GM19351 (cell line): ENCODE measurements around the gene DPYD.

Experiments used
- ATAC-seq: cut with Tn5 transposase; IDR thresholded peaks from one replicate; pipeline ENCODE4 v1.9.1; 2021; ENCODE audit warnings: mild to moderate bottlenecking, moderate library complexity; ENCODE audit not compliant: unreplicated experiment

Gene DPYD

GRCh38 chr1:97314685-97315084, 606.1 kb downstream of the DPYD start:
- no peak for ATAC-seq

GRCh38 chr1:97308131-97308530, 612.7 kb downstream of the DPYD start:
- no peak for ATAC-seq

DNA sequence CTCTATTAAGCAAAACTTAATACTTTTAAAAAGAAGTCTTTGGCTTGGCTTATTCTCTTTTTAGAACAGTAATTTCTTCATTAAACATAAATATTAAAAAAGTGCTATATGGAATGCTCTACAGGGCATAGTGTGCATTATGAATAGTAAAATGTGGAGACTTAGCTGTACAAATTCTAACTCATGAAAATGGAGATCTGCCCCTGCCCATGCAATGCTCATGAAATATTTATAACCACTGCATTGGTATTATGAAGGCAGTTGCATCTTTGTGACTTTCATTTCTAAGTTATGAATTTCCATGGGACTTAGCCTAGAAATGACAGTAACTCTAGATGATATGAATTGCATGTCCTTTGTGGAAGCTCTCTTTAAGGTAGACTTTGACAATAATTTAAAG, 613.3 kb downstream of the DPYD start:
- no peak for ATAC-seq

DNA sequence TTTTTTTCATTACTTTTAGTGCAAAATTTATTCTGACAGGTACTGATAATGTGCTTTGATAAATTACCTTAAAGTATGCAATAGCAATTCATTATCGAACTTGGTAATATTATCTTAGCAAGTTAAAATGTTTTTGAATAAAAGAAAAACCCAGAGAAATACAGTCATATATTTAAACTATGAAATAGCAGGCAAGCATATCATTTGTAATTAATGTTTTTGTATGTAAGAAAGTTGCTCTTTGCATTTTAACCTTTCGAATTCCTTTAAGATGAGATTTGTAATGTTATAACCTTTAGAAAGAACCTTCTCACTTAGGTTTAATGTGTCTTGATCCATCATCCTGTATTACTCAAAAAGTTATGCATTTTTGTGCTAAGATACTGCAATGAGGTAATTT, 613.7 kb downstream of the DPYD start:
- ATAC-seq = no peak

DNA sequence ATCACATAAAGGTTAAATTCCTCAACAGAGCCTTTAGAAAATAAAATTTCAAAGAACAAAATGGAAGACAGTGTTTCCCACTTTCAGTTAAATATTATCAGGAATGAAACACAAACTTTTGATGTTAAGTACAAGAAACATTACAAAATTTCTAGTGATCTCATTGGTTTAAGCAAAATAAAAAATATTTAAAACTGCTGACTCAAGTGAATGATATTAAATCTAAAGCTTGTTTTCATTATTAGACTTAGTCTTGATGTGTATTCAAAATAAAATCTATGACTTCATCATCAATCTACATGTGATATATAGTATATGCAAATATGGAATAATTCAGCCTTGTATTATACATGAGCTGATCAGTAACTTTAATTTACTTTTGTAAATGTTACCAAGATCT, 614.3 kb downstream of the DPYD start:
- ATAC-seq = no peak

DNA sequence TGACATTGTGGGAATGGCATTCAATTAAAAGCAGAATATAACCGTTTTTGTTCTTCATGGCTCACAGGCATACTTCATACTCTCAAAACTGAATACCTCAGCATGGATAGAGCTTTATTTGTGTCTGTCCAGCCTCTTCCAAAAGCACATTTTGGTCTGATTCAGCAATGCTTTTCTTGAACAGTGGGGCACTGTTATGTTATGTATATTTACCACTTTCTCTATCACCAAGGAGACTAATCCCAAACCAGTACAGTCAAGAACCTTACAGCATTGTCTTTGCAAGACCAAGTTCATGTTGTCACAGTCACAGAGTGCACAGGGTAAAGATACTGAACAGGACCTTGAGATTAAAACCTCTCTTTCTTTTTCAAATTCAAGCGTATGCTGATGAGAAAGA, 616.5 kb downstream of the DPYD start:
- no peak for ATAC-seq

DNA sequence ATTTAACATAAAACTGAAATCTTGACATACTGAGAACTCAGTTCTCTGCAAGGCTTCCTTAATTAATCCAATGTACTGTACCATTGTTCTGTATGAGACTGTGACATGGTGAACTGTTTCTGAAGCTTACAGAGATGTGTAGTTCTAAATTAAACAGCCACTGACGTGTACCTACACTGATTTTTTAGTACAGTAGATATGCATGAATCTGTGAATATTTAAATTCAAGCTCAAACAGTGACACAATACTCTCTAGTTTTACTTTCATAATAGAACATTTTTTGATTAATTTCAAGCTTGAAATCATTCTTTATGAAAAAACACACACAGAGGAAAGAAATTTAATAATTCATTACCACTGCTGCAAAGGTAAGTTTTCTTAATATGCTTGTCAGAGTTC, 621.9 kb downstream of the DPYD start:
- no peak for ATAC-seq

DNA sequence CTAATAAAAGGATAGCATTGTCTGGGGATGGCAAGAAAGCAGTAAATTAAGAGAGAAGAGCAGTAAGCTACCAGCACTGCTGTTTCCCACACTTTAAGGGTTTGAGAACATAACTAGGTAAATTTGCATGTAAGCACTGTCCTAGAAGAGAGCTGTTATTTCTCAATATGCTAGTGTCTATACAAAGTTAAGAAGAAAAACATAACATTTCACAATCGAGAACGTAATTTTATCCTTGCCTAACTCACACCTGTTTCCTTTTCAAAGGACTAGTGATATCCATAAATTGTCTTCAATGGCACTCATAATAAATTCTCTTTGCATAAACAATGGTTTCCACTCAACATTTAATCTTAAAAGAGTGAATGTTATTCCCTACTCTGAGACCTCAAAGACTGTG, 623.2 kb downstream of the DPYD start:
- no peak for ATAC-seq

DNA sequence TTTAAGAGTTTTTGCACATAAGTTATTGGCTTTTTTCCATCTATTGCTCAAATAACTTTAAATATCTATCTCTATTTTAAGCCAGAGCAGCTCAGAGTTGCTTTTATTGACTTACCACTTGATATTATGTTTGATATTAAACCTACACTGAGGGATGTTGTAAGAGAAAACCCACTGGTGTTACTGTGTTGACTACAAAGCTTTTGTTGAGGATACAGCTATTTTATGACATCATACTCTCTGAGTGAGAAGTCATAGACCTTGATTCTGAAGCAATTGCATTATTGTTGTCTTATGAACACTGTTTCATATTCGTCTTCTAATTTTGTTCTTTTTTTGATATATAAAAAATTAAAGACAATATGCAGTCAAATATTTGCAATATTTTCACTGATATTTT, 638.9 kb downstream of the DPYD start:
- no peak for ATAC-seq

GRCh38 chr1:97277891-97278654, 642.8 kb downstream of the DPYD start:
- no peak for ATAC-seq

DNA sequence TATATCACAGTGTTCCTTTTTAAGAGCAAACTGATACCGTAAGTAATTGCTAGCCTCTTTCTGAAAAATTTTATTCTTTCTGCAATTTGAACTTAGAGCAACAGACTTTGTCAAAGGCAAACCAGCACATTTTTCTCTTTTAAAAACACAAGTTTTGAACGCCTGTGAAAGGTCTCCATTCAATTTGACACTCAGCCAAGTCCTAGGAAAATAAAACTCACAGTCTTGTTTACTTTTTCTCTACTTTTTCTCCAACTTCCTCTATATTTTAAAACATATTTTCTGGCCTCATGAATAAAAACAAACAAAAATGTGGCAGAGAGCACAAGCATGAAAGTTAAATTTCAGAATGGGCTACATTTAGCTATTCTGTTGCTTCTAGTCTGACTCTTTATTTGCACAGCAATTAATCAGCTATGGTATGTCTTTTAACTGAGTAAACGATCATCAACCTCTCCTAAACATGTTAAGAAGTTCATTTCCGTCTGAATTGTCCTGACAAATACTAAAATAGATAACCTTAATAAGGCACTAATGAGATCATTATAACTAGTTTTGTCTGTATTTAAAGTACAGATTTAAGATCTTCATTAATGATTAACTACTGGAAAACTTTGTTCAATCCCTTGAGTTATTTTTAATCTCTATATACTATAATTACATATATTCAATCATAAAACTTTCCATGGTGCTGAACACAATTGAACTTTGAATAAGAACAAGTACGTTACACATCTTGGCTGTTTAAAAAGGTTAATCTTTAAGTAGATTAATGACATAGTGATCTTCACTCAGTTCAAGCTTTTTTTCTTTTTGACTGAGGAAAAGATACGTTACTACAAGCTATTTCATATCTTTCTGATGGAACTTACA, 648.7 kb downstream of the DPYD start:
- ATAC-seq = no peak

DNA sequence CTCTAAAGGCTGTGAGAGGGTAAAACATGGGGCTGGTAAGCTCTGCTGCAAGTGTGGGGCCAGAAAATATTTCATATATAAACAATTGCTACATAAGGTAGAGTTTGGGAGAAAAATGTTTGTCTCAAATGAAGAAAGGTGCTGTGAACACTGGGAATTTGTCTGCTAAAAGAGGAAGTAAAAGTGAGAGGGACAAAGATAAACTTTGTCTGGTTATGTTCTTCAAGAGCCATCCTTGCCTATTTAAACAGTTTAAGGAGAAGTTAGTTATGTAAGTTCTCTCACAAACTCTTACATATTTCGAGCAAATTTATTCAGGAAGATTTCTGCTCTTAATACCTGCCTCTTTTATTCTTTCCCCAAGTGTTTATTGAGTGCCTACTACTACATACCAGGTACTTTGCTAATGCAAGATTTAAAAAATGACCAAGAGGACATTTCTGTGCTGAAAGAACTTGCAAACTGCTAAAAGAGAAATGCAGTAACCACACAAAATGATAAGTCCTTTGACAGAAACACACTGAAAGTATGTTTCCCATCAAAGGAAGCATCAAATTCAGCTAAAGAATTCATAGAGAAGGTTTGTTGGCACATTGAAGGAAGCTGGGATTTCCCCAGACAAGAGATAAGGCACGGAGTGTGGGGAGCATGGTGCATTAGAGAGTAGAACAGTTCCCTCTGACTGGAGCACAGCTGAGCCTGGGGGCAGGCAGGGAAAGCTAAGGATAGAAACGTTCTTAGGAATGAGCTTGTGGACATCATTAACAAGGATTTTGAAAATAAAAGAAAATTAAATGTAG, 650.1 kb downstream of the DPYD start:
- ATAC-seq = peak; percentile 51

- no peak for ATAC-seq
These were observed 655.2 kb downstream of the DPYD start for GRCh38 chr1:97265630-97266029.

DNA sequence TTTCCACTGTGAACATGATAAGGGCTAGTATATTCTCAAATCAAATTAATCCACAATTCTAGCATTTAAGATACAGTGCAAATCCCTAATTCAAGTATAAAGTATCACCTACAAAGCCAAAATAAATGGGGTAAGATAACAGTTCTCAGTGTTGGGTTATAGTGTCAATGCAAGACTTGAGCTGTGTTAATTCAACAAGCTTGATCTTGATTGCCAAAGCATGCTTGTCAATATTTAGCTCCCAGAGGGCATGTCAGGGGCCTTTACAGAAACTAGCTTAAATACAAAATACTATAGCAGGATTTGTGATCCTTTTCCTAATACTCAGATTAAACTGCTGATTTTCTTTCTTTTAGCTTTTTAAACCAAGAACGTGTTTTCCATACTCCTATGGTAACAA, 658.0 kb downstream of the DPYD start:
- no peak for ATAC-seq

DNA sequence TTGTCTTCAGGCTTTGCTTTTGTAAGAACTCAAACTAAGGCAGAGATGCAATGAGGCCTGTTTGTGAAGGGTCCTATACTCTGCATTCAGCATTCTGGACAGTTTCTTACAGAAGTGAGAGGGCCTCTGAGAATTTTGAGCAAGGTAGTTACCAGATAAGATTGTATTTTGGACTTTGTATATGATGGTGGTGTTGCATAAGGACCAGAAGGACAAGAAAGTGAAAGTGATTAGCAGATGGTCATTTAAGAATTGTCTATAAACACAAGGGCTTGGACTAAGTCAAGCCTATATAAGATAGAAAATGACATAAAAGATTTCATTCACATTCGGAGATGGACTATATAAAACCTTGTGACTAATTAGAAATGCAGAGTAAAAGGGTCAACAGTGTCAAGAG, 662.2 kb downstream of the DPYD start:
- ATAC-seq = no peak

- peak; percentile 55 for ATAC-seq
These were observed 665.9 kb downstream of the DPYD start for GRCh38 chr1:97254731-97255463.

- no peak for ATAC-seq
These were observed 667.9 kb downstream of the DPYD start for GRCh38 chr1:97252925-97253324.

DNA sequence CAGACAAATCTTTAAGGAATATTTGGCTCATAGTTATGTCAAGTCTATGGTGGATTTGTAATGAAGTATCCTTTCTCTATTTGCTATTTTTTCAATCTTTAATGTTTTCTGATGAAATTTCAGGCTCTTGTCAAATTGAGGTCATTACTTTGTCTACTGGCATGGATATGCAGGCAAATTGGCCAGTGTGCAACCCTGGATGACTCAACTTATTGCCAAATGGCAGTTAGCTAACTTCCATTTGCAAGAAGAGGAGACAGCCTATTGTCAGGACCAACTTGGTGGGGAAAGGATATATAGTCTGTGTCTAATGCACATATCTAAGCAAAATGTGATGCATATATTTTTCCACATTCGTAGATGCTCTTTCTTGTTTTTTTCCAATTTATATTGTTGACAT, 668.8 kb downstream of the DPYD start:
- no peak for ATAC-seq

- no peak for ATAC-seq
These were observed 673.6 kb downstream of the DPYD start for GRCh38 chr1:97247196-97247595.

DNA sequence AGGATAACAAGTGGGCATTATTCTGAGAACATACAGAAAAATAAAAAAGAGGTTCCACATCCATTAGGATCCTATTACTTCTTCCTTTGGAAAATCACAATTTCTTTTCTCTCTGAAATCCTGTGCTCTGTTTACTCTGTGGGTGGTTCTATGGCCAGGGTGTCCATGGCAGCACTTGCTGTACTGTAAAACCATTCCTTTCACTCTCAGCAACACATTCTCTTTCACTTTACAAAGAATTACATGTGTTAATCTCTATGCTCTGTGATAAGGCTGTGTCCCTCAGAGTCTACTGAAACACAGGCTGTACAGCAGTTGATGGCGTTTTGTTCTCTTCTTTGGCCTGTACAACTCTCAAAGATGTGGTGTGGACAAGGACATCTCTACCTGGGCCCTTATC, 675.2 kb downstream of the DPYD start:
- ATAC-seq = no peak

- ATAC-seq = no peak
These were observed 675.8 kb downstream of the DPYD start for GRCh38 chr1:97245026-97245425.
